ENCODE results near the gene KAT2A.

The KAT2A gene

GRCh38 chr17:42094375-42095069, 26.6 kb downstream of the KAT2A start:
- DNase-seq (ENCODE audit: low read depth), result no peak

GRCh38 chr17:42092939-42093338, 28.2 kb downstream of the KAT2A start:
- no peak for DNase-seq (ENCODE audit: low read depth)

- no peak for DNase-seq (ENCODE audit: low read depth)
Observed at GRCh38 chr17:42090964-42091790, 30.0 kb downstream of the KAT2A start.

GRCh38 chr17:42088736-42089135, 32.4 kb downstream of the KAT2A start:
- DNase-seq (ENCODE audit: low read depth), result no peak

- no peak for DNase-seq (ENCODE audit: low read depth)
Observed at GRCh38 chr17:42087736-42088705, 33.1 kb downstream of the KAT2A start.

GRCh38 chr17:42087042-42087701, 34.0 kb downstream of the KAT2A start:
- DNase-seq (ENCODE audit: low read depth), result no peak

- no peak for DNase-seq (ENCODE audit: low read depth)
Observed at GRCh38 chr17:42081516-42082129, 39.5 kb downstream of the KAT2A start.

GRCh38 chr17:42079541-42079940, 41.6 kb downstream of the KAT2A start:
- no peak for DNase-seq (ENCODE audit: low read depth)

GRCh38 chr17:42078396-42079043, 42.6 kb downstream of the KAT2A start:
- no peak for DNase-seq (ENCODE audit: low read depth)

GRCh38 chr17:42077755-42078154, 43.4 kb downstream of the KAT2A start:
- DNase-seq (ENCODE audit: low read depth), result no peak

- DNase-seq (ENCODE audit: low read depth), result no peak
Observed at GRCh38 chr17:42076797-42077559, 44.2 kb downstream of the KAT2A start.

GRCh38 chr17:42075789-42076188, 45.4 kb downstream of the KAT2A start:
- DNase-seq (ENCODE audit: low read depth), result no peak

GRCh38 chr17:42072323-42073187, 48.6 kb downstream of the KAT2A start:
- DNase-seq (ENCODE audit: low read depth), result no peak

- DNase-seq (ENCODE audit: low read depth), result no peak
Observed at GRCh38 chr17:42071810-42072209, 49.4 kb downstream of the KAT2A start.

- DNase-seq (ENCODE audit: low read depth), result no peak
Observed at GRCh38 chr17:42068979-42069378, 52.2 kb downstream of the KAT2A start.

GRCh38 chr17:42067371-42068091, 53.6 kb downstream of the KAT2A start:
- peak; percentile 66 for DNase-seq (ENCODE audit: low read depth)

- DNase-seq (ENCODE audit: low read depth), result no peak
Observed at GRCh38 chr17:42065201-42065600, 56.0 kb downstream of the KAT2A start.
